ENCODE measurements around the gene POLR1D.

DNA sequence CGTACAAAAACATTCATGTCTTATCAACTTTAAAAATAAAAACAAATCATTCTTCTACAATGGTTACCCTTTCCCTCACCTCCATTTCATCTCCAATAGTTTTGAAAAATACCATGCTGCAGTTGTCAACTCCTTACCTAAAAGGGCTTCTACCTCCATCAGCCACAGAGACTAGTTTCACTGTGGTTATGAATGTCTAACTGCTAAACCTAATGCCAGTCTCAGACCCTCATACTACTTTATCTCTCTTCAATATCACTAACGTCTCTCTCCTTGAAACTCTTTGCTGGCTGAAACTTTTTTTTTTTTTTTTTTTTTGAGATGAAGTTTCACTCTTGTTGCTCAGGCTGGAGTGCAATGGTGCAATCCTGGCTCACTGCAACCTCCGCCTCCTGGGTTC is 28.4 kb upstream of the POLR1D start:
- TF ChIP-seq CTCF (IDR thresholded peaks at IDR 0.05) (no peak), POLR2A (IDR thresholded peaks at IDR 0.05) (no peak)
